HTERT RPE-1 (cell line): ENCODE results near the gene FASTK.
"Not testable (repeated sequence)": the region's sequence is repeated elsewhere in the genome, so short reads cannot be mapped to it uniquely, and the experiment has no call there.

Experiments
- in situ Hi-C: fragments of 300-500 bp; cut with MboI; formaldehyde crosslinking; loops from 4 replicates; pipeline ENCODE4 v1.14.3; 2020; ENCODE audit warnings: low sequenced_read_pairs

Gene FASTK

DNA sequence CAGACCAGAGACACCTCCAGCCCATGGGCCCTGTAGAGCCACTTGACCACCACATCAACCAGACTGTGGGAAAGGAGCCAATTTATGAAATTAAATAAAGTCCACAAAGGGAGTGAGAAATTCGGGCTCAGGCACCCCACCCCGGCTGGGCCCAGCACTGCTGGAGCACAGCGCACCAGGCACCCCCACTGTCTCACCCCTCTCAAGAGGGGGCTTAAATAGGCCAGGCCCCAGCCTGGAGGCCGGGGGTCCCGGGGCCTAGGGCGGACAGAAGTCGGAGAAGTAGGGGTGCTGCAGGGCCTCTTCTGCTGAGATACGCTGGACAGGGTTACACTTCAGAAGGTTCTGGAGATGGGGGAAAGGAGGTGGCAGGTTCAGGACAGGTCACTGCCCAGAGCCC, 26.9 kb downstream of the FASTK start:
- in situ Hi-C loops: no loop called here

DNA sequence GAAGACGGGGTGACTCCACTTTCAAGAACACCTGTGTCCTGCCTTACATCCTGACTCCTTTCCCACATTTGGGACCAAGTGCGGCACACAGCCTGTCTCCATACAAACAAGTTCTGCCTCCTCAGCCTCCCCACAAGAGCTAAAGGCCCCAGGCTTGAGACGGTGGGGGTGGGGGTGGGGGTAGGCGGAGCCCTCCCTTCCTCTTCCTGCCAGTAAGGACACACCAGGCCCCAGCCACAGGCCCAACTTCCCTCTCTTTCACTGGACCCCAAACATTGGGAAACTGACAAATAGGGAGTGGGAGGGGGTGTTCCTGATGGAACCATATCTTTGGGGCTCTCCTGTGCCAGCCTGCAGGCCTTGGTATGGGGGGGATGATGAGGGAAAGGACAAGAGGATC, 27.5 kb downstream of the FASTK start:
- in situ Hi-C loops: no loop called here

GRCh38 chr7:151051108-151051507, 29.5 kb downstream of the FASTK start:
- in situ Hi-C loops: no loop called here

DNA sequence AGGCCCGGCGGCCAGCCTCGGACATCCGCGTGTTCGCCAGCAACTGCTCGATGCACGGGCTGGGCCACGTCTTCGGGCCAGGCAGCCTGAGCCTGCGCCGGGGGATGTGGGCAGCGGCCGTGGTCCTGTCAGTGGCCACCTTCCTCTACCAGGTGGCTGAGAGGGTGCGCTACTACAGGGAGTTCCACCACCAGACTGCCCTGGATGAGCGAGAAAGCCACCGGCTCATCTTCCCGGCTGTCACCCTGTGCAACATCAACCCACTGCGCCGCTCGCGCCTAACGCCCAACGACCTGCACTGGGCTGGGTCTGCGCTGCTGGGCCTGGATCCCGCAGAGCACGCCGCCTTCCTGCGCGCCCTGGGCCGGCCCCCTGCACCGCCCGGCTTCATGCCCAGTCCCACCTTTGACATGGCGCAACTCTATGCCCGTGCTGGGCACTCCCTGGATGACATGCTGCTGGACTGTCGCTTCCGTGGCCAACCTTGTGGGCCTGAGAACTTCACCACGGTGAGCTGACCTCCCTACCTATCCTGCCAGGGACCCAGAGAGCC, 31.6 kb downstream of the FASTK start:
- in situ Hi-C loops: no loop called here

GRCh38 chr7:151047976-151048815, 32.4 kb downstream of the FASTK start, which contains the start of gene ASIC3:
Gene ASIC3, plus strand, starts transcription at chr7:151048531. Its CDS starts 355 bp downstream, at chr7:151048886.
- in situ Hi-C loops: no loop called here

- in situ Hi-C loops: no loop called here
These were observed 33.7 kb downstream of the FASTK start for GRCh38 chr7:151046603-151047573.

GRCh38 chr7:151045967-151046366, 34.6 kb downstream of the FASTK start:
- in situ Hi-C loops: no loop called here

GRCh38 chr7:151045262-151045661, 35.3 kb downstream of the FASTK start:
- in situ Hi-C loops: no loop called here

DNA sequence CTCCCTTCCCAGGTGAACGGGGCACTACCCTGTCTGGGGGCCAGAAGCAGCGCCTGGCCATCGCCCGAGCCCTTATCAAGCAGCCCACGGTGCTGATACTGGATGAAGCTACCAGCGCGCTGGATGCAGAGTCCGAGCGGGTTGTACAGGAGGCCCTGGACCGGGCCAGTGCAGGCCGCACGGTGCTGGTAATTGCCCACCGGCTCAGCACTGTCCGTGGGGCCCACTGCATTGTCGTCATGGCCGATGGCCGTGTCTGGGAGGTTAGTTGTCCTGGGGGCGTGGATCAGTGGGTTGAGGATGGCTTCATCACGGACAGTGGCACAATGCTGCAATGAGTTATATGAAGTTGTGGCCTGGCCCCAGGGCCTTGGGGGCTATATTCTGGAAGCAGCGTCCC, 36.6 kb downstream of the FASTK start:
- in situ Hi-C loops: no loop called here

- in situ Hi-C loops: not testable (repeated sequence)
These were observed 37.2 kb downstream of the FASTK start for GRCh38 chr7:151043449-151043848.

GRCh38 chr7:151040616-151041375, 39.8 kb downstream of the FASTK start:
- in situ Hi-C loops: no loop called here

DNA sequence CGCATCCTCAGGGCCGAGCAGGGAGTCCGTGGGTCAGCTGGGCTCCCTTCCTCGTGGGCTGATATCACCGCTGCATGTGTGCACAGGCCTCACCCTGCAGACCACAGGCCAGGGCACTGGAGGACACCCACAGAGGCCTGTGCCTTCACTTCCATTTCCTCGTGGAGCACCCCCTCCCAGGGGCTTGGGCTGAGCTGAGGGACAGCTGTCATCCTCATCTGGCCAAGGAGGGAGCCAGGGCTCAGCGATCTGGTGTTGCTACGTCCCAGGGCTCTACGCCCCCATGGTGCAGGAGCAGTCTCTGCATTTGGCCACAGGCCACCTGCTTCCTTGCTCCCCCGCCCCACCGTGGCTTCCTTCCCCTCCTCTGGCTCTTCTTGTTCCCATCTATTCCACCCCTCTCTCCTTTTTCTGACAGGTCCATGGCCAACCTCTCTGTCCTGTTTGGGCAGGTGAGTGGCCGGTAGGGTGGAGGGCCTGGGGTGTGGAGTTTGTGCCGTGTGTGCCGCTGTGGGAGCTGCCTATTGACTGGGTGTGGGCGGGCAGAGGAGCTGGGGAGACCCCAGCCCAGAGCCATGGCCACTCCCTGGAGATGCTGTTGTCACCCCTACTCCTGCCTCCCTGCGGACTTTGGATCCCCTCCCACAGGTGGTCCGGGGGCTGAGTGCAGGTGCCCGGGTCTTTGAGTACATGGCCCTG, 40.6 kb downstream of the FASTK start:
- in situ Hi-C loops: no loop called here

- in situ Hi-C loops: no loop called here
These were observed 41.4 kb downstream of the FASTK start for GRCh38 chr7:151038951-151039849.

DNA sequence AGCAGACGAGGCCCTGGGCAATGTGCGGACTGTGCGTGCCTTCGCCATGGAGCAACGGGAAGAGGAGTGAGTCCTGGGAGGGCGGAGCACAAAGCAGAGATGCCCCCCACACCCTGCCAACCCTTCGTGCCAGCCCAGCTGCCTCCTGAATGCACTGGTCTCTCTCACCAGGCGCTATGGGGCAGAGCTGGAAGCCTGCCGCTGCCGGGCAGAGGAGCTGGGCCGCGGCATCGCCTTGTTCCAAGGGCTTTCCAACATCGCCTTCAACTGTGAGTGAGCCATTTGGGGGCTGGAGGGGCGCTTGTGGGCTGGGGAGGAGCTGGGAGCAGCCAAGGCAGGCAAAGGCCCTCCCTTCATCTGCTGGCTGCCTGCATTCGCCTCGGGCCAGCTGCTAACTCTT, 44.7 kb downstream of the FASTK start:
- in situ Hi-C loops: no loop called here

DNA sequence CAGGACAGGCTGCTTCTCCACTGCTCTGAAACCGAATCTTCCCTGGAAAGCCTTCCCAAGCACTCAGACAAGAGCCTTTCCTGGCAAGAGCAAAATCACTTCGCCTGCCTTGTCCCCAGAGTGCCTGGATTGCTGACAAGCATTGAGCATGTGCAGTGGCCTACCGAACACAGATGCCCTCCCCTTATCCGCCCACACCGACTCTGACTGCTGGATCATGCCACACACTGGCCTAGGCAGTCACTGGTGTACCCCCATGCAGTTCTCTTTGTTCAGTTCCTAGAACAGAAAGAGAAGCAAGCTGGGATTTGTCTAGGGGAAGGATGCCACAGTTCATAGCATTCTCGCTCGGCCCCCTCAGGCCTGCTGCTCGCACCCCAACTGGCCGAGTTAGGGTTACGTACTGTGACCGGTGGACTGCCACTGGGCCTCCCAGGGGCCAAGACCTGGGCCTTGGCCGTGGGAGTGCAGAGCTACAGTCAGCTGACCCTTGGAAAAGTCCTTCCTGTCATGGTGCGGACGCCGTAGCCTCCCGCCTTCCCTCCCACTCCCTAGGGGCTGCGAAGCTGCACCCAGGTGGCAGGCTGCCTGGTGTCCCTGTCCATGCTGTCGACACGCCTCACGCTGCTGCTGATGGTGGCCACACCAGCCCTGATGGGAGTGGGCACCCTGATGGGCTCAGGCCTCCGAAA, 45.4 kb downstream of the FASTK start:
- in situ Hi-C loops: no loop called here

- in situ Hi-C loops: no loop called here
These were observed 46.1 kb downstream of the FASTK start for GRCh38 chr7:151034312-151035025.

GRCh38 chr7:151033864-151034249, 46.8 kb downstream of the FASTK start:
- in situ Hi-C loops: no loop called here
